Psoas muscle (tissue), 8 donors: Measurements from ENCODE around the gene CHRNA10. TPM values are rescaled to one million over a fixed set of nuclear protein-coding genes. Genes with fewer than 3 reads are reported as not detected.

Source experiments
- ATAC-seq, 4 donors: fragments of 200-7000 bp; cut with Tn5 transposase; one replicate each; pipeline ENCODE4 v1.9.1; 2020; ENCODE audit warnings: moderate library complexity in 3 of 4, mild to moderate bottlenecking in 2 of 4
- DNase-seq, 2 donors: peaks; one replicate each; pipeline ENCODE4 v3.0.0-alpha.2; 2020
- H3K27ac ChIP-seq: fragments of 200-600 bp; one replicate; pipeline ENCODE4 v1.8.0; 2022
- H3K27me3 ChIP-seq, 3 donors: fragments of 200-600 bp in 1 of 3; one replicate each; pipeline versions ENCODE4 v1.6.1 to v1.8.0; 2013 to 2022; ENCODE audit warnings: low read length in 2 of 3, mild to moderate bottlenecking in 2 of 3, moderate library complexity in 1 of 3; ENCODE audit not compliant: insufficient read depth in 3 of 3
- H3K36me3 ChIP-seq, 2 donors: fragments of 200-600 bp in 1 of 2; one replicate each; pipeline versions ENCODE4 v1.6.1 to v1.8.0; 2013 to 2022; ENCODE audit warnings: low read depth in 1 of 2, mild to moderate bottlenecking in 1 of 2, moderate library complexity in 1 of 2; ENCODE audit not compliant: insufficient read depth in 1 of 2
- H3K4me1 ChIP-seq: fragments of 200-600 bp; one replicate; pipeline ENCODE4 v1.8.0; 2022
- H3K4me3 ChIP-seq: fragments of 200-600 bp; one replicate; pipeline ENCODE4 v1.8.0; 2022; ENCODE audit warnings: mild to moderate bottlenecking
- H3K9me3 ChIP-seq: fragments of 200-600 bp; one replicate; pipeline ENCODE4 v1.8.0; 2022
- CTCF ChIP-seq: fragments of 200-600 bp; IDR thresholded peaks from one replicate; pipeline ENCODE4 v1.8.0; 2022; ENCODE audit warnings: antibody characterized with exemption
- WGBS, 3 donors: extraction: QIAGEN DNeasy Blood & Tissue Kit; methylation state at CpG; one replicate each; pipeline versions ENCODE4 v1.1.6 to v1.1.7; 2013; 5-methylcytosine and 5-hydroxymethylcytosine counted together
- intact Hi-C, 2 donors: fragments of 100-400 bp; cut with DNase I; formaldehyde crosslinking; loops; one replicate each; pipeline versions ENCODE4 v1.11.0 to v1.14.2; 2022
- polyA plus RNA-seq, 3 donors: library from polyadenylated mRNA; stranded (reverse); fragments of 200-250 nt; gene quantifications; one replicate each; pipeline ENCODE4 v1.2.3, GENCODE V29; 2013
- total RNA-seq, 4 donors: library from RNA; stranded (reverse); fragmentation: NEBNext Ultra II Directional in 2 of 4; extraction: Animal tissue kit (Norgen Biotek cat#: 25700) in 2 of 4; gene quantifications; one replicate each; pipeline versions ENCODE4 v1.2.1 to v1.2.4, GENCODE V29; 2021 to 2023
- donor health status: healthy with polysubstance abuse.
- donor health status: DM: no; HTN: no; CAD: no; lungs with moderate emphysema.
- donor health status: Bipolar disorder and iron deficiency.
- donor health status: healthy.
- donor health status: DM: yes; HTN: yes; CAD: no.
- donor health status: DM: no; HTN: no; CAD: no.
- donor health status: DM: no; HTN: no; CAD: no.
- donor health status: DM: yes; HTN: yes; CAD: no.

The CHRNA10 gene
- total and polyA plus RNA-seq, 7 donors: 0.13 to 1.4 (median 0.63) TPM

DNA sequence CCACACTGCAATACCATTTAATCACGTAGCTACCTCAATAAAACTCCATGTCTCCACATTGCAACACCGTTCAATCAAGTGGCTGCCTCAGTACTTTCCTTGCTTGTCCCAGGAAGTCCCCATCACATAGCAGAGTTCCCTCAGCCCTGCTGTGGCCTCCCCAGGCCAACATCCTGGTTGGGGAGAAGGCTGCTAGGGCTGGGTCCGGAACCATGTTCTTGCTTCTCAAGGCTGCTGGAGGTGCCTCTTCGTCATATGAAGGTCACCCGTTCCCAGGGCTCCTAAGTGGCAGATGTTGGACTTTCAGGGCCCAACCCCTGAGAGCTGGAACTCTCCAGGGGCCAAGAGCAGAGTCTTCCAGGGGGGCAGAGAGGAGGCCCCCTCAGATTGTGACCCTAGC lies 32.7 kb downstream of the CHRNA10 start:
- Histone ChIP-seq H3K4me1 (peaks cover 13% of the 10 kb centered on the region), H3K27ac (no peak overlapping the region), H3K9me3 (no peaks in the 10 kb centered on the region), H3K36me3 (no peaks in the 10 kb centered on the region), H3K27me3 (no peaks in the 10 kb centered on the region), H3K4me3 (no peak overlapping the region)
- no peak for DNase-seq
- ATAC-seq: no peak
- 84 to 89% (median 85%) methylated on average over 5 of the region's 5 CpGs for WGBS, 3 donors
- no peak for TF ChIP-seq CTCF
- intact Hi-C loops: no loop called here

GRCh38 chr11:3637201-3637600 lies 34.0 kb downstream of the CHRNA10 start:
- Histone ChIP-seq H3K4me1 (peaks cover under 1% of the 10 kb centered on the region), H3K27ac (no peak overlapping the region), H3K9me3 (no peaks in the 10 kb centered on the region), H3K27me3 (no peaks in the 10 kb centered on the region), H3K4me3 (no peak overlapping the region), H3K36me3 (no peaks in the 10 kb centered on the region)
- ATAC-seq (no peak), DNase-seq (peak in 1 of 2 donors; percentile 19)
- intact Hi-C loops: no loop called here
- 71 to 85% (median 83%) methylated on average over 13 of the region's 13 CpGs for WGBS, 3 donors
- TF ChIP-seq CTCF: no peak

DNA sequence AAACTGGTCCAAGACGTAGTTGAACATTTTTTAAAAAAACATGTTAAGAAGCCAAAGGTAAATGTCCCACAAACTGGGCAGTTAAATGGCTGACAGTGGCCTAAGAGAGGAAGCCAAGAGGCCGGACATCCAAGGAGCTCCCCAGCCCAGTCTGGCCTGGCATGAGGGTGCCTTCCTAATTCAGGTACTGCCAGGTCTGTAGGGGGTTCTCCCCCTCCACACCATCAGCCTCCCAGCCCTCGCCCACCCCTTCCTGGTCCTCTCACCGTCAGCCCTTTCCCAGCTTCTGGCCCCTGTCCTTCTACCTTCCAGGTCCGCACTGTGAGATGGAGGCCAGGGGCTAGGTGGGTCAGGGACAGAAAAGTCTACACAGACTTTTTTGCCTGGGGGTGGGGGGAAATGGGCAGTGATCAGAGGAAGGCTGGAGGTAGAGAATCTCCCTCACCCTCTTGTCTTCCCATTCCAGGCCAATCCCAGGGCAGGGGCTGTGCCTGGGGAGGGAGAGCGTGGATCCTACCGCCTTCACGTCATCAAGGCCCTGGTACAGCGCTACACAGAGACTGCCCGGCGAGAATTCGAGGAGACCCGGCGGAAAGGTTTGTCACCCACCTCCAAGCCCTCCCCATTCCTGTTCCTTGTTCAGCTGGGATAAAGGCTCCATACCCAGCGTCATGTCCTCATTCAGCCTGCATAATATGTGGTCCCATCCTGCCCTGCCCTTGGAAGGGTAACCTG lies 35.4 kb downstream of the CHRNA10 start:
- DNase-seq: peak in 1 of 2 donors; percentile 14
- 92 to 95% (median 94%) methylated on average over 15 of the region's 15 CpGs for WGBS, 3 donors
- Histone ChIP-seq H3K4me1 (no peaks in the 10 kb centered on the region), H3K4me3 (no peak overlapping the region), H3K36me3 (no peaks in the 10 kb centered on the region), H3K27me3 (no peaks in the 10 kb centered on the region), H3K27ac (no peak overlapping the region), H3K9me3 (no peaks in the 10 kb centered on the region)
- ATAC-seq: no peak
- intact Hi-C loops: no loop called here
- TF ChIP-seq CTCF: no peak

GRCh38 chr11:3632070-3632660 lies 39.0 kb downstream of the CHRNA10 start:
- TF ChIP-seq CTCF: no peak
- H3K4me1 ChIP-seq: no peaks in the 10 kb centered on the region
- H3K9me3 ChIP-seq: no peaks in the 10 kb centered on the region
- H3K27me3 ChIP-seq: no peaks in the 10 kb centered on the region
- no peaks in the 10 kb centered on the region for H3K36me3 ChIP-seq
- H3K4me3 ChIP-seq: no peak overlapping the region
- DNase-seq (no peak), ATAC-seq (no peak)
- intact Hi-C loops: no loop called here
- 88 to 94% (median 89%) methylated on average over 5 of the region's 5 CpGs for WGBS, 3 donors
- H3K27ac ChIP-seq: no peak overlapping the region
